Hematopoietic multipotent progenitor cell treated with erythropoietin and hydrocortisone succinate and interleukin-3 and kit ligand, for 6 days (in vitro differentiated cells): ENCODE data around the gene PRRC2B.
"Not testable (repeated sequence)": the region's sequence is repeated elsewhere in the genome, so short reads cannot be mapped to it uniquely, and the experiment has no call there.

Experiments
- DNase-seq: peaks from one replicate; pipeline ENCODE4 v3.0.0-alpha.2; 2015

The PRRC2B gene

DNA sequence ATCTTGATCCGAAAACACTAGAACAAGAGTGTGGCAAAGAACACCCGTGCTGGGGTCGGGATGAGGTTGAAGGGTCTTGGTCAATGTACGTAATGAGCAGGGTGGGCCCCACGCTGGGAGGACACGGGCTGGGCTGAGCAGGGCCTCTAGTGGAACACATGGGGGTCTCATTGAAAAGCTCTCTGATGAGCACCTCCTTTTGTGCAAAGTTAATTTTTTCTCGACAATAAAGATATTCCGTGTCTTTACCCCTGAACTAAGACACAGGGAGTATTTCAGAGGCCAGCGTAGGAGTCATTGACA lies 129.2 kb downstream of the PRRC2B start:
- no peak for DNase-seq

DNA sequence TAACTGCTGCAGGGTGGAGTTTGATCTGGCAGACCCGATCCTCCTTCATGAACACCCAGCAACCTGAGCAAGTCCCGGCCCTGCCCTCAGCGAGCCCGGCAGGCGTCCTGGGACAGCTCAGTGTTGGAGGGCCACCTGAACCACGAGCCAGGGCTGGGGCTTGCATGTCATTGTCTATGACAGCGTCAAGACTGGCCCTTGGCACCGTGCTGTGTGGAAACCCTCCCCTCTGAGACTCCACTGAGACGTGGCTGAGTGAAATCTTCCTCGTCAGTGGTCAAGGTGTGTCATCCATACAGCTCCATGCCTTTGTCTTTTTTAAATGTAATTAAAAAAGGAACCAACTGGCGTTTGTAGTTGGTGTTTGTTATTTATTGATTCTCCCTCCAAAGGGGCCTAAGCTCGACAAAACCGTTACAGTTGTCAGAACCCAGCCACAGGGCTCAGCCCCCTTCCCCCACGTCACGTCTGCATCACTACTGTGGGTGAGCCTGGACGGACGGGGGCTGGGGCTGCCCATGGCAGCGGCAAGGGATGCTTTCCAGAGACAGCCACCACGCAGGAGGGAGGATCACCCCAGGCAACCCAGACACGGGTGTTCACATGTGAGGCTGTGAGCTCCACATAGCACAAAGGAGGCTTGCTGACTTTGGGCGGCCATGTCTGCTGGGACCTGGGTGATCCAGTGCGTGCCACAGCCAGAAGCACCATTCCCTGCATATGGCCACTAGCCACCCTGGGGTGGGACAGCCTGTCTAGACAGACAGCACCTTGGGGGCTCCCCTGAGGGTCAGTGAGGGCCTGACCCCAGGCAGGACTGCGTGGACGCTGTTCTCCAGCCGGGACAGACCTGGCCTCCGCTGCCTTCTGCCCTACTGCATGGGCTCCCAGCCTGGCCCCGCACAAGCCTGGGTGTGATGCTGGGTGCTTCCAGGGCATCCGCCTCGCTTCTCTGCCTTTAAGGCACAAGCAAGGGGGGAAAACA lies 129.9 kb downstream of the PRRC2B start:
- DNase-seq, result no peak

DNA sequence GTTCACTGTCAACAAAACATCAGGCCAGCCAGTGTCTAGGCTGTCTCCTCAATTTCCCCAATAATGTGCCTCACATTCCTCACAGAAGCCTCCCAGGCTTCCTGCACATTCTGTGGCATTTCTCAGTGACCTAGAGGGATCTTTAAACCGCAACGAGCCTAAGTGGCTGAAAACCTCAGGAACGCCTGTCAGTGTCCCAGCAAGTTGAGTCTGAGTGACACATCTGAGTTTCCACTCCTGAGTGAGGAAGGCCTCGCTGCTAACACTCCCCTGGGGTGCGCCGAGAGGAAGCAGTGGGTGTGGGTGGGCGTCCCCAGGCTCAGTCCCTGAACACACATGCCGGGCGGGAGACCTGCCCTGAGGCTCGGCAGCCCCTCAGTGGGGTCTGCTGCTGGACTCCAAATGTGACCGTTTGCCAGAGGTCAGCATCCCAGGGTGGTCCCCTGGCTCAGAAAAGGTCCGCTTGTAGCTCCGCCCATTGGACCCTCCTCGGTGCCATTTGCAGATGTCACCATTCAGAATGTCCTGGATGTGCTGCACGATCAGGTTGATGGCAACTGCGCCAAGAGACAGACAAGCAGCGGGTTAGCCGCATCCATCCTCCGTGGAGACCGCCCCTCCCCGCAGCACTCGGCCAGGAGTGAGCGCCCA lies 130.9 kb downstream of the PRRC2B start:
- no peak for DNase-seq

DNA sequence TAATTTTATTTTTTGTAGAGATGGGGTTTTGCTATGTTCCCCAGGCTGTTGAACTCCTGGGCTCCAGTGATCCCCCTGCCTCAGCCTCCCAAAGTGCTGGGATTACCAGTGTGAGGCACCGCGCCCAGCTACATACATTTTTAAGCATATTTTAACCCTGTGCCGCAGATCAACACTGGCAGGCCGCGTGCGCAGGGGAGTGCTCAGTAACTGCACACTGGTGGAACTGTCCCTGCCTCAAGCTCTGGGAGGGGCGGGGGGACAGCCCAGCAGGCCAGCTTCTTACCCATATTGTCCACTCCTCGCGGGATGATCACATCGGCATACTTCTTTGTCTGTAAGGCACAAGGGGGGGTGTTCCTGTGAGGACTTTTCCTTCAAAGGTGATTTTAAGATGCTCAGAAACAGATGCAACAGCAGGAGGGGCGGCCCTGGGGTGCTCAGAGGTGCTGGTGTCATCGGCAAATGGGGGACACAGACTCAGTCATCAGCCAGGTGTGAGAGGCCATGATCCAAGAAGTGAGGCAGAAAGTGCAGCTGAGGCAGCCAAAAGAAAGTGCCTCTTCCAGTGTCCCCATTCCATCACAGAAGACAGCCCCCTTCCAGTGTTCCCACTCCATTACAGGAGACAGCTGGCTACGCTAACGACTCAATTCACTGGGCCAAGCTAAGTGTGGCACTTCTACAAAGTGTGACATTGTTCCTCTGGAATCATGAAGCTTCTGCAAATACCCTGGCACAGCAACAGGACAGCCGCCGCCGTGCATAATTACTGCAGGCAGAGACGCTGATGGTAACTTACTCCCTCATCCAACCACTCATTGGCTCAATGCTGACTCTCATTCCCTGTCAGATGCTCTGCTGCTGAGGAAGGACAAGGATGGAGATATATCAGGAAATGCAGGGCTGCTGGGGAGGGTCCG lies 132.0 kb downstream of the PRRC2B start:
- DNase-seq, result no peak

DNA sequence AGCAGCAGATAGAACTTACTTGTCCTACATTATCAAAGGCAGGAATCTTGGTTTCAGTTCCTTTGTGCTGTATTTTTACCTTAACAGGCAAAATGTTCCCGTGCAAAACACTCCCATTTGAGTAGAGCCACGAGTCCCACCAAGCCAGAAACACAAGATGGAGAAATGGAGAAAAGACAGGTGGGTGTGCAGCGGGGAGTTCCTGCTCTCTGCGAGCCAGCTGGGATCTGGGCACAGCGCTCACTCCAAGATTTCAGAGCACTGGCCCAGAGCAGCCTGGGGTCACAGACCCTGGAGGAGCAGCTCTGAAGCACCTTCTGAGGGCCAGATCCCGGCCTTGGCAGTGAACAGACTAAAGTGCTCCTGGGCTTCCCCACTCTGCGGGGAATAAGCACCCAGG lies 134.3 kb downstream of the PRRC2B start:
- no peak for DNase-seq

DNA sequence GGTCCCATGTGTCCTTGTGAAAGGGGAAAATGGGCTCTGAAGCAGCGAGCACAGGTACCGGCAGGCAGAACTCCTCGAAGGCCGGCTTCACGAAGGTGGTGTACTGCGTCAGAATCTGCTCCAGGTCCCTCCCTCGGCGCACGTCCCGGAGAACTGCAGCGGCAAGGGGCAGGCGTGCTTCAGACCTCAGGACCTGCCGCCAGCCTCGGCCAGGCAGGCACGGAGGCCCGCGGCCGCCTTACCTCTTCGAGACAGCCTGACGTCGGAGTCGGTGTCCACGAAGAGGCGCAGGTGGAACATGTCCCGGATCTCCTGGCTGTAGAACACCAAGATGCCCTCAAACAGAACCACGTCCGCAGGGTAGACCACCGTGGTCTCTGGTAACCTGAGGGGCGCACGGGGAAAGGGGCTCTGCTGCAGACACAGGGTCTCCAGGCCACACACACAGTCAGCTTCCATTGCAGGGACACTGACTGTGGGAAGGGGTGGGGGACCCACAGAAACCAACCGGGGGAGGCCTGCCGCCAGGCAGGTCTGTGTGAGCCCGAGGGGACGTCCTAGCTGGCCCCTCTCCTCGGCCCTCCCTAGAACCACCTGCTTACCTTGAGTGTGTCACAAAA lies 135.1 kb downstream of the PRRC2B start:
- DNase-seq, result no peak

DNA sequence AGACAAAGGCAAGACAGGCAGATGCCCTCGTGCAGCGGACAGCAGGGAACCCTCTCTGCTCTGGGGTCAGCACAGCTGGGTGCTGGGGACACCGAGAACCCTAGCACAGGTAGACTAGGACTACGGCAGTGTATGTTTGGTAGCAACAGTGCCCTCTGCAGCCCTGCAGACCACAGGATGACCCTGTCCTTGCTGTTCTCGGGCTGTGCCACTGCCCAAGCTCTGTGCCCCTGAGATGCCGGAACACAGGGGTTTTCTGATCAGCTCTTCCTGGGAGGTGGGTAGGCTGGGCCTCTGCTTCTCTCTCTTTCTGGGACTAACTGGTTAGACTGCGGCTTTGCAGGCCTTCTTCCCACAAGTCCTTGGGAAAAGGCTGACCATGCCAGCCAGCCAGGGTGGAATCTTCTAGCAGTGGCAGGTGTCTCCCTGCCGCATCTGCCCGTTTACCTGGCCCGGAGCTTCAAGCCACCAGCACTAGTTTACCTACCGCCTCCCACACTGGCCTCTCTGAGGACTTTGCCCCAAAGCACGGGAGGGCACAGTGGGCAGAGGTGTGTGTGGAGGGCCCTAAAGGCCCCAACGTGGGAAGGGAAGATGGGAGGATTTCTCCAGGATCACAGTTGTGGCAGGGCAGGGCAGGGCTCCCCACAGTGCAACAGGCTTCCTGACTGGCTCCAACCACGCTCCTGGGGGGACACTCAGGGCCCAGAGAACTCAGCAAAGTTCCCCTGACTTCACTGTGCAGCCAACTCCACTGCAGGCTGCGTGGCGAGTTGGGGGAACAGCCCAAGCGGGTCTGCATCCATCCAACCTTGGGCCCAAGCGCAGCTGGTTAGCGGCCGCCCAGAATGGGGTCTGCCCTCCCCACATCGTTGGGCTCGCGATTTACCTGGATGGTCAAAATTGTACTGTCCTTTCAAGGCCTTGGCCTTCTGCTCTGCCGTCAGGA lies 136.0 kb downstream of the PRRC2B start:
- no peak for DNase-seq

DNA sequence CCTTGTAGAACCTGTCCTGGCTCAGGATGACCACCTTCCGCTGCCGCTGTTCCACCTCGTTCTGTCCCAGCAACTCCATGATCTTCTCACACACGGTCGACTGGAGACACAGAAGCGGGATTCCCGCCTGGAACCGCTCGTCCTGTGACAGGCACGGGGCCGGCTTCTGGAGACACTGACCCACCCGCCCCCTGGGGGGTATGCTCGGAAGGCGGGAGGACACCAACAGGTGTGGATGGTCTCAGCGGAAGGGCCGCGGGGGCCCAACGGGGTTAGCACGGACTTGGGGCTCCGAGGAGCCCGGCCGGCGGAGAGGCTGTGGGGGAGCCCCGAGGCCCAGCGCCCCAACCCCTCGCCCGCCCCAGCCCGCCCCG lies 136.6 kb downstream of the PRRC2B start:
- peak; percentile 43 for DNase-seq

DNA sequence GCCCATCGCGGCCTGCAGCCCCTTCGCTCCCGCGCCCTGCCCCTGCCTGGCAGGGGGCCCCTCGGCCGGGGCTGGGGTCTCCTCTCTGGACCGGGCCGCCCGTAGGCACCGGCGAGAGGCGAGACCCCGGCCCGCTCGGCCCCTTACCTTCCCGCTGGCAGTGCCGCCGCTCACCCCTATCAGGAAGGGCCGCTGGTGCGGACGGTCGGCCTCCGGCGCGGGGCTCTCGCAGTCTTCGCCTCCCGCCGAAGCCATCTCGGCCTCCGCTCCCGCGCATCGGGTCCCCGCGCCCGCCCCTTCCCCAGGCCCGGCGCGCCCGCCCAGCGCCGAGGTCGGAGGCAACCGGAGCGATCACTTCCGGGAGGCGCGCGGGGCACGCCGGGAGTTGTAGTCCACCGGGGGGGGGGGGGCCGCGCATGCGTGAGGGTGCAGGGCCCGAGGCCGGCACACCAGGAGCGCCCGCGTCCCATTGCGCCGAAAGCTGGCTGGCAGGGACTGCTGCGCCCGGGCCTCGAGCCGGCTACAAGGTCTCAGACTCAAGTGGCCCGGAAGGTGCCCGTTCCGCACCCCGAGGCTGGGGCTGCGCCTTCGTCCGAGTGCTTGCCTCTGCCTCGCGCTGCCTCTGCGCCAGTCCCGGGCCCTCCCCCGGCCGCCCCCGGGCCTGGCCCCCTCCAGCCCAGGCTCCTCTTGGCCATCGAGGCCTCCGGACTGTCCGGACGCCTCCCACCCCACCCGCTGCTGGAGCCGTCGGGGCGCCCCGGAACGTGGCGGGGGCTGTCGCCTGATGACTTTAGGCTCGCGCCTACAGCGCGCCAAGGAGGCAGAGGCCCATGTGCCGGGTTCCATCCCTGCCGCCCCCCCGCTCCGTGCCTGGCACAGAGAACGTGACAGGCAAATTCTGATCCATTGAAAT lies 137.3 kb downstream of the PRRC2B start, which contains the start of gene UCK1:
TSS of gene UCK1 (minus strand) at position 344 of the 913 bp plus-strand sequence. CDS start at position 255, 89 bp downstream.
- peak; percentile 91 for DNase-seq

DNA sequence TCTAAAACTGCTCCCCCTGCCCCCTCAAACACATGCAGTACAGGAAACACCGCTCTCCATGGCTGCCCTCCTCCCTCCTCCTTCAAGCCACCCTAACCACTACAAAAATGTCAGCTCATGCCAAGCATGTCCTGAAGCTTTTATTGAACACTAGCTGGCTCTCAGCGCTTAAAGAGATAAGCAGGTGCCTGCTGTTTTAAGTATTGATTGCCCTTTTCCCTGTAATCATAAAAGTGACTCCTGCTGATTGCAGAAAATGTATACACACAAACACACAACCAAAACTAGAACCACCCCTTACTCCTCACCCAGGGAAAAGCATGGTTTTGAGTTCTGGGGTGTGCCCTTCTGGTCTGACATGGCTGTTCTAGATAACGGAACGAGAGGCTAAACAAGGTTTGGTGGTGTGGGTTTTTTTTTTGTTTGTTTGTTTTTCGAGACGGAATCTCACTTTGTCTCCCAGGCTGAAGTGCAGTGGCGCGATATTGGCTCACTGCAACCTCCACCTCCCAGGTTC lies 140.9 kb downstream of the PRRC2B start:
- DNase-seq, result peak; percentile 92

DNA sequence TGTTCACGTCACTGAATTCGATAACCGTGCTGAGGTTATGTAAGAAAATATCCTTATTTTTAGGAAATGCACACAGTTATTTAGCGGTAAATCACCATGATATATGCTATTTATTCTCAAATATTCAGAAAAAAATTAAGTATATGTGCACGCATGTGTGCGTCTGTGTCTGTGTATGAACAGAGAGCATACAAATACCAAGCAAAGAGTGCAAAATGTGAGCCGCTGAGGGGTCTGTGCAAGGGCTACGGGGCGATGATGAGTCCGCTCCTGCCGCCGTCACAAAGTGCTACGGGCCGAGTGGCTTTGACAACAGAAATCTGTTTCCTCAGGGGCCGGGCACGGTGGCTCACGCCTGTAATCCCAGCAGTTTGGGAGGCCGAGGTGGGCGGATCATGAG lies 144.1 kb downstream of the PRRC2B start:
- no peak for DNase-seq

DNA sequence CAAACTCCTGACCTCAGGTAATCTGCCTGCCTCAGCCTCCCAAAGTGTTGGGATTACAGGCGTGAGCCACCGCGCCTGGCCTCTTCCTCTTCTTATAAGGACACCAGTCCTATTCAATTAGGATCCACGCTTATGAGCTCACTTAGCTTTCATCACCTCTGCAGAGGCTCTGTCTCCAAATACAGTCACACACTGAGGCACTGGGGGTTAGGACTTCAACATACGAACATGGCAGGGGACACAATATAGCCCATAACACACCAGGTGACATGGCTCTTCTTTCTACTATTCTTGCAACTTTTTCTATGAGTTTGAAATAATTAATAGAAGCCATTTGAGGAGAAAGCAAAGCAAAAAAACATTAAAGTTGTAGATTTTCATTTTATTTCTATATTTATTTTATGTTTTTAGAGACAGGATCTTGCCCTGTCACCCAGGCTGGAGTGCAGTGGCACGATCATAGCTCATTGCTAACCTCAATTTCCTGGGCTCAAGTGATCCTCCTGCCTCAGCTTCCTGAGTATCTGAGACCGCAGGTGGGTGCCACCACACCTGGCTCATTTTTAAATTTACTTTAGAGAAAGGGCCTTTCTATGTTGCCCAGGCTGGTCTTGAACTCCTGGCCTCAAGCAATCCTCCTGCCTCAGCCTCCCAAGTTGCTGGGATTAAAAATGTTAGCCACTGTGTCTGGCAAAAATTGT lies 145.5 kb downstream of the PRRC2B start:
- DNase-seq, result no peak

DNA sequence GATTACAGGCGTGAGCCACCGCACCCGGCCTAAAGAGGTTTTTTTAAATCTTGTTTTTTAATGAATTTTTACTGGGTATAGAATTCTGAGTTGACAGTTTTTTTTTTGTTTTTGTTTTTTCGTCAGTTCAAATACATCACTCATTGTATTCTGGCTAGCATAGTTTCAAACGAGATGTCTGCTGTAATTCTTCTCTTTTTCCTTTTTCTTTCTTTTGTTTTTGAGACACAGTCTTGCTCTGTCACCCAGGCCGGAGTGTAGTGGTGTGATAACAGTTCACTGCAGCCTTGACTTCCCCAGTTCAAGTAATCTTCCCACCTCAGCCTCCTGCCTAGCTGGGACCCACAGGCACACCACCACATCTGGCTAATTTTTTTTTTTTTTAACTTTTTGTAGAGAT lies 149.3 kb downstream of the PRRC2B start:
- no peak for DNase-seq

DNA sequence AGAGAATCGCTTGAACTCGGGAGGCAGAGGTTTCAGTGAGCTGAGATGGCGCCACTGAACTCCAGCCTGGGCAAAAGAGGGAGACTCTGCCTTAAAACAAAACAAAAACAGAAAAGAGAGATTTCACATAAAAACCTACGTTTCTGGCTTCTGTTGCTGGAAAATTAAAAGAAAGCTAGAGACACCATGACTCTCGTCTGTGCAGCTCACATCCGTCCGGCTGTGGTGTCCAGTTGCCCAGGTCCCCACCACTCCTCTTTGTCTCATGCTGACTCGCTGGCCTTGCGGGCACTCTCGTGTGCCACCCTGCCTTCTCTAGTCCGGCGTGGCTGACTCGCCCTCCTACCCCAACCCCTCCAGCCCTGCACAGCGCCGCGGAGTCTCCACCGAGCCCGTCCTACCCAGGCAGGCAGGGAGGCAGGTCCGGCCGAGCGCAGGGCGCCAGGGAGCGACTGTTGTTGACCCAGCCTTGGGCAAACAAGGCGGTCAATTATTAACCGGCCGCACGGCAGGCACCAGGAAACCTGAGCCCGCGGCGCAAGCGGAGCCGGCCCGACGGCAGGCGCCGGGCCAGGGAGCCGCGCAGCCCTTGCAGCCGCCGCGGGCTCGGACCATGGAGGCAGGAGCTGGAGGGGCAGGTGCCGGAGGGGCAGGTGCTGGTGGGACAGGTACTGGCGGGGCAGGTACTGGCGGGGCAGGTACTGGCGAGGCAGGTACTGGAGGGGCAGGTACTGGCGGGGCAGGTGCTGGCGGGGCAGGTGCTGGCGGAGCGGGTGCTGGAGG lies 151.3 kb downstream of the PRRC2B start, which contains the start of gene PRRT1B:
TSS of gene PRRT1B (plus strand) at position 521 of the 783 bp plus-strand sequence. CDS start at position 614, 93 bp downstream.
- no peak for DNase-seq

DNA sequence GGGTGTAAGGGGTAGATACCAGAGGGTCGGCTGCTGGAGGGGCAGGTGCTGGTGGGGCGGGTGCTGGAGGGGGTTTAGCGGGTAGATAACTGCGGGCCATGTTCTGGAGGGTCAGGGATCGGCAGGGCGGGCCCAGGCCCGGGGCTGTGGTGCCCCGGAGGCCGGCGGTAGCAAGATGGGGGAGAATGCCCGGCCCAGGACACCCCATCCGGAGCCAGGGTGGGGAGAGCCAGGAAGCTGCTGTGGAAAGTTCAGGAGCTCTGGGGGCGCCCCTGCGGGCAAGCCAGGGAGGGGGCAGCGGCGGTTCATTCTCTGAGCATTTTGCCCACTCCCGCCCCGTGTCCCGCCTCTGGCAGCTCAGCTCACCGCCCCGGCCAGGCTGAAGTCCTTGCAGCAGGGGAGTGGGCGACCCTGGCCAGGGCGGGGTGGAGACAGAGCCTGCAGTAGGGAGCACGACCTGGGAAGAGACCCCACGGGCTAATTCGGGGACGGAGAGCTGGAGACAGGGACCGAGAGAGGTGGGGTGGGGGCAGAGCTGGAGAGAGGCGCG lies 152.0 kb downstream of the PRRC2B start:
- DNase-seq, result no peak

DNA sequence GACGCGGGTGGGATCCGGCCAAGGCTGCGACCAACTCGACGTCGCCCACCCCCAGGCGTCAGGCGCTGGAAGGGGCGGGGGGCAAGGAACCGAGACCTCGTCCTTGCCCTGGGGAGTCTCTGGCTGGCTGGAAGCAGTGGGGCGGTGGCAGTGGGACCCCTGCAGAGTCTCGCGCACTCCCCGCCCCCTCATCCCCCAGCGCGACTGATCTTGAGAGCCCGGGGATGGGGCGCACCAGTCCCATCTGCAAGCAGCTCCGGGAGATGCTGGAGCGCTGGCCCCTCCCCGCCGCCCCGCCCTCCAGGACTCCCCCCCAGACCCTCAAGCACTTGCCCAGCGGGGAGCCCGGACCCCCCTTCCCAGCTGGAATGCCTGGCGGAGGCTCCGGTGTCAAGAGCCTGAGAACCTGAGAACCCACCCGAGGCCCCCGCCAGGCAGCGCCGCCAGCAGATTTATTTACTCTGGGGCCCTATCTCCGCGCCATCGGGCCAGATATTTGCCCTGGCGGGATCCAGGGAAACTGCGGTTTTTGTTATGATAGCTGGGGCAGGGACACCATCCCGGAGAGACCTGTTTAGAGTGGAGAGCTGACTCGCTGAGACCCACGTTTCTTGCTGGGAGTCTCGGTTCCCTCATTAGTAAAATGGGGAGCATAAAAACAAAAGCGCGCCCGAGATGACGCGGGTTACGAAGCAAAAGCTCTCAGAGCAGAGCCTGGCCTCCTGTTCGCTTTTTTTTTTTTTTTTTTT lies 152.6 kb downstream of the PRRC2B start:
- DNase-seq, result no peak

DNA sequence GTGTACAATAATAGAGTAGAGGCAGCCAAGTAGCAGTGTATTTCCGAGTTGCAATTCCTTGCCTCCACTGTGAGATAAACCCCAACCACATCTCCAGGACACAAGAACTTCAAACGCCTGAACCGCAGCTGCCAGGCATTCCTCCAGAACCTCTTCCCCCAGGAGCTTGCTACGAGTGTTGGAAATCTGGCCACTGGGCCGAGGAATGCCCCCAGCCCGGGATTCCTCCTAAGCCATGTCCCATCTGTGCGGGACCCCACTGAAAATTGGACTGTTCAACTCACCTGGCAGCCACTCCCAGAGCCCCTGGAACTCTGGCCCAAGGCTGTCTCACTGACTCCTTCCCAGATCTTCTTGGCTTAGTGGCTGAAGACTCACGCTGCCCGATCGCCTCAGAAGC lies 155.3 kb downstream of the PRRC2B start:
- DNase-seq, result not testable (repeated sequence)
